Mesodermal cell (in vitro differentiated cells): ENCODE measurements around the gene ARFGAP3.

ENCODE experiments used
- H3K27ac ChIP-seq: 2 replicates; pipeline ENCODE4 v1.7.0; 2013; ENCODE audit warnings: mild to moderate bottlenecking, low read depth, low read length, moderate library complexity; ENCODE audit not compliant: severe bottlenecking
- H3K36me3 ChIP-seq: 2 replicates; pipeline ENCODE4 v1.7.1; 2013; ENCODE audit warnings: mild to moderate bottlenecking, low read length, moderate library complexity; ENCODE audit not compliant: control insufficient read depth, insufficient read depth
- H3K4me1 ChIP-seq: one replicate; pipeline ENCODE4 v1.7.1; 2013; ENCODE audit warnings: mild to moderate bottlenecking, low read length; ENCODE audit not compliant: insufficient read depth, control insufficient read depth, poor library complexity, severe bottlenecking
- H3K4me3 ChIP-seq: 2 replicates; pipeline ENCODE4 v1.7.0; 2013; ENCODE audit warnings: low read length, control low read depth, mild to moderate bottlenecking; ENCODE audit not compliant: insufficient read depth, poor library complexity, severe bottlenecking; ENCODE audit errors: extremely low read depth
- H3K9me3 ChIP-seq: 2 replicates; pipeline ENCODE4 v1.7.1; 2013; ENCODE audit warnings: mild to moderate bottlenecking, low read length, moderate library complexity; ENCODE audit not compliant: control insufficient read depth
- WGBS, 2 experiments: methylation state at CpG; one replicate each; pipeline ENCODE4 v1.1.5; 2013; ENCODE audit warnings: missing lambda C conversion rate in 2 of 2; ENCODE audit not compliant: insufficient coverage in 2 of 2; 5-methylcytosine and 5-hydroxymethylcytosine counted together

Gene ARFGAP3

DNA sequence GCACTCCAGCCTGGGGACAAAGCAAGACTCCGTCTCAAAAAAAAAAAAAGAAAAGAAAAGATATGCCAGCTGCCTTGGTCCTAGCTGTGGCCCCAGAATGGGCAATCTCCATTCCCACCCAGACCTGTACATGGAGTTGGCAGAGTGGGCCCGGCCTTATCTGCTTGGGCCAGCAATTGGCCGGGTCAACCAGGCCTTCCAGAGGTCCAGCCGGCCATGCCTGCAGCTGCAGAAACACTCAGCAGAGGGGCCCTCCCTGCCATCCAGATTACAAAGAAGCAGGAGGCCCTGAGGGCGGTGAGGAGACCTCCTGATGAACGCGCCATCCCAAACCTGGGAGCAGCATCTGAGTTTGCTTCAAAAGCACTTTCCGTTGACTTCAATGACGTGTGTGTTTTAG, 26.9 kb upstream of the ARFGAP3 start:
- no peak overlapping the region for H3K27ac ChIP-seq
- WGBS, 2 experiments = 93 to 97% methylated on average over 5 to 8 of the region's 9 CpGs
- no peaks in the 10 kb centered on the region for H3K9me3 ChIP-seq
- H3K36me3 ChIP-seq = peaks cover 95% of the 10 kb centered on the region
- no peak overlapping the region for H3K4me3 ChIP-seq
- peaks cover 10% of the 10 kb centered on the region for H3K4me1 ChIP-seq

DNA sequence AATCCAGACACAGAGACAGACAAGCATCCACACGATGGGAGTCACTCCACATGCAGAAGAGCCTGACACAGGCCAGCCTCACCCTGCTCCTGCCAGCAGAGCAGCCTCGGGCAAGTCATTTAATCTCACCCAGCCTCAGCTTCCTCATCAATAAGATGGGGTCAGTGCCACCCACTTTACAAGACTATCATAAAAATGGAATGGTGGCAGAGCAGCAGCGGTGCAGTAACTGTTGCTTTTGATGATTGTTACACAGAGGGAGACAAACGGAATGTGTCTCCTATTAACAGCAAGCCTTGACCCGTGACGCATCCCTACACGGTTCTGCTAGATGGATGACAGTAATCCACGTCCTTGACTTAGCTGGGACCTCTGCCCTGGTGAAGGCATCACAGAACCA, 26.0 kb upstream of the ARFGAP3 start:
- Histone ChIP-seq H3K9me3 (no peaks in the 10 kb centered on the region), H3K36me3 (peaks cover 95% of the 10 kb centered on the region), H3K4me3 (no peak overlapping the region), H3K4me1 (peaks cover 10% of the 10 kb centered on the region), H3K27ac (no peak overlapping the region)
- 93 to 98% methylated on average over 6 to 8 of the region's 8 CpGs for WGBS, 2 experiments

DNA sequence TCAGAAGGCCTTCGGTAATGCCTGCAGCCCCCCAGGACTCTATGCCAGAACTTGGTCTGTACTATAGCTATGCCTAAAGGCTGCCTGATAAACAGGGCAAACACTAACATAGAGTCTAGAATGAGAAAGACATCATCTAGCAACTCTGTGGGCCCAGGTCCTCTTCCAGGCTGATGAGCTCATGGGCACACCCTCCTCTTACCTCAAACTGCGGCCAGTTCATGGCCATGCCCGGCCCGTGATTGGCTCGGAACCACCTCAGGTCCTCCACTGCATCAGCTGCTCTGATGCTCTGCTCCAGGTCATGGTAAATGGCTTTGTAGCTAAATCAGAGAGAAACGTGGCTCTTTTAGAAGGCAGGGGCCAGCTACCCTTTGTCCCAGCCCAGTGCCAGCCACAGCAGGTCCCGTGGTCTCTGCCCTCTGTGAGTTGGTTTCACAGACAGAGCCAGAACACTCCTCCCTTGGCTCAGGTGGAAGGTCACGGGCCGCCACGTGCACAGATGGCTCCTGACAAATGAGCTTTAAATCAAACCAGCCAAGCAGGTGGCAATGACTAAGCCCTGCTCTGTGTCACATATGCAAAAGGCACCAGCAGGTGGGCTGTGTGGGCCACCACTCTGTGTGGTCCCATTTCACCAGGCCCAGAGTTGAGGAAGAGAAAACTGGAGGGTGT, 25.0 kb upstream of the ARFGAP3 start:
- no peak overlapping the region for H3K27ac ChIP-seq
- H3K9me3 ChIP-seq = no peaks in the 10 kb centered on the region
- WGBS, 2 experiments = 84 to 87% methylated on average over 10 of the region's 10 CpGs
- H3K36me3 ChIP-seq = peaks cover 95% of the 10 kb centered on the region
- no peak overlapping the region for H3K4me3 ChIP-seq
- peaks cover 10% of the 10 kb centered on the region for H3K4me1 ChIP-seq

GRCh38 chr22:42881298-42881697, 24.2 kb upstream of the ARFGAP3 start:
- Histone ChIP-seq H3K9me3 (no peaks in the 10 kb centered on the region), H3K4me1 (peaks cover 10% of the 10 kb centered on the region), H3K27ac (no peak overlapping the region), H3K4me3 (no peak overlapping the region), H3K36me3 (peaks cover 96% of the 10 kb centered on the region)
- 85 to 94% methylated on average over 9 to 12 of the region's 12 CpGs for WGBS, 2 experiments

- Histone ChIP-seq H3K9me3 (no peaks in the 10 kb centered on the region), H3K4me3 (no peak overlapping the region), H3K36me3 (peaks cover 96% of the 10 kb centered on the region), H3K27ac (no peak overlapping the region), H3K4me1 (peaks cover 8% of the 10 kb centered on the region)
- 90 to 92% methylated on average over 8 of the region's 8 CpGs for WGBS, 2 experiments
Measured at GRCh38 chr22:42880815-42881214, 23.7 kb upstream of the ARFGAP3 start.

GRCh38 chr22:42879371-42880021, 22.4 kb upstream of the ARFGAP3 start:
- Histone ChIP-seq H3K36me3 (peaks cover 97% of the 10 kb centered on the region), H3K27ac (no peak overlapping the region), H3K4me3 (no peak overlapping the region), H3K4me1 (no peaks in the 10 kb centered on the region), H3K9me3 (no peaks in the 10 kb centered on the region)
- WGBS, 2 experiments = 87 to 98% methylated on average over 13 to 14 of the region's 14 CpGs

DNA sequence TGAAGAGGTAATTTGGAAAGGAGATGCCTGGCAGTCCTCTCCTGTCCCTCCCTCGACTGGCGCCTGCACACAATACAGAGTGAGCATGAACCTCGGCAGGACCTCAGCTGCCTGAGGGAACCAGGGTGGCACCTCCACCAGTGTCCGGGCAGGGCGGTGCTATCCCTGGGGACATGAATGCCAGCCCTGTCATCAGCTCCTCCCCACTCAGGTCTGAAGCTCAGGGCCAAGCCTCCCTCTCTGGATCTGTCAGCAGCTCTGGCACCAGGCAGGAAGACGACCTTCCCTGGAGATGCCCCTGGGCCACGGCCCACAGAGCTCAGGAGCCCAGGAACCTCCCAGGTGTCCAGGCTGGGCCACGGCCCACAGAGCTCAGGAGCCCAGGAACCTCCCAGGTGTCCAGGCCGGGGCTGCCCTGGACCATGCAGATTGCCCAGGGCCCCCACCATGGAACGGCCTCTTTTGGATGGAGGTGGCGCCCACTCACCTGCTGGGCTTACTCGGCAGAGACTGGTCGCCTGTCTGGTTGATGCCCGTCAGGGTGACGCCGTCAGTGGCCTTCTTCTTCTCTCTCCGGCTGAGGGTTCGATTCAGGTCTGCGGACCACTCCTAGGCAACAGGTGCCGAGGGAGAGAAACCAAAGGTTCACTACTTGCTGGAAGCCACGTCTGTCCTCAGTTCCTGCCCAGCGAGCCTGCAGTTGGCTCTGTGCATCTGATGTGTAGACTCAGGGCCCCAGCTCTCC, 21.7 kb upstream of the ARFGAP3 start:
- Histone ChIP-seq H3K4me1 (no peaks in the 10 kb centered on the region), H3K36me3 (peaks cover 97% of the 10 kb centered on the region), H3K4me3 (no peak overlapping the region), H3K27ac (no peak overlapping the region), H3K9me3 (no peaks in the 10 kb centered on the region)
- 91 to 94% methylated on average over 21 to 22 of the region's 22 CpGs for WGBS, 2 experiments

GRCh38 chr22:42877597-42878340, 20.7 kb upstream of the ARFGAP3 start:
- Histone ChIP-seq H3K4me3 (no peak overlapping the region), H3K9me3 (no peaks in the 10 kb centered on the region), H3K27ac (no peak overlapping the region), H3K36me3 (peaks cover 97% of the 10 kb centered on the region), H3K4me1 (no peaks in the 10 kb centered on the region)
- 90 to 91% methylated on average over 6 to 10 of the region's 12 CpGs for WGBS, 2 experiments

- Histone ChIP-seq H3K4me3 (no peak overlapping the region), H3K9me3 (no peaks in the 10 kb centered on the region), H3K36me3 (peaks cover 97% of the 10 kb centered on the region)
Measured at GRCh38 chr22:42877158-42877557, 20.1 kb upstream of the ARFGAP3 start.

DNA sequence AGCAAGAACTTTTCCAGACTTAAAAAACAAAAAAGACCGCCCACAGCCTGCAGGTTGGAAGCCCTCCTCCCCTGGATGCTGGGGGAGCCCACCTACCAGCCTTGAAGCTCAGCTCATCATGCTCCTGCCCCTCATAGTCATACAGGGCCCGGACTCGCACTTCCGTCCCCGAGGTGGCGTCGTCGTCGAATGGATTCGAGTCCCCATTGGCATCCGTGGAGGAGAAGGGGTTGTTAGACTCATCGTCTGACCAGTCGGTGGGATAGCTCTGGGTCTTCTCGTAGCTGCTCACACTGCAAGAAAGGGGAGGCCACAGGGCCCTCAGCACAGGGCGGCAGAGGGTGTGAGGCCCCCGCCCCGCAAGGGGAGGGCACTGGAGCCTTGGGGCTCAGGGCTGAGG, 19.0 kb upstream of the ARFGAP3 start:
- Histone ChIP-seq H3K36me3 (peaks cover 99% of the 10 kb centered on the region), H3K4me1 (no peaks in the 10 kb centered on the region), H3K27ac (no peak overlapping the region), H3K9me3 (no peaks in the 10 kb centered on the region), H3K4me3 (no peak overlapping the region)
- WGBS, 2 experiments = 96 to 97% methylated on average over 17 of the region's 17 CpGs

More at GRCh38 chr22:42877158-42877557, 20.1 kb upstream of the ARFGAP3 start:
- Histone ChIP-seq H3K27ac (no peak overlapping the region), H3K4me1 (no peaks in the 10 kb centered on the region)
- WGBS, 2 experiments = 91 to 95% methylated on average over 5 to 6 of the region's 8 CpGs
